Activated CD8-positive, alpha-beta T cell treated with anti-CD3 and anti-CD28 coated beads for 36 hours (primary cell): ENCODE data around the gene FAM210A. TPM values are rescaled to one million over a fixed set of nuclear protein-coding genes. Genes with fewer than 3 reads are reported as not detected.

ENCODE experiments used
- ATAC-seq: fragments of 200-7000 bp; cut with Tn5 transposase; one replicate; pipeline ENCODE4 v1.10.0; 2021; ENCODE audit warnings: mild to moderate bottlenecking, moderate library complexity
- CTCF ChIA-PET: fragments of 350-600 bp; sonication (Branson Sonifier 250); formaldehyde crosslinking; loops from one replicate; lab custom pipeline; 2021; ENCODE audit warnings: antibody characterized with exemption; lab: Charles Lee
- POLR2A ChIA-PET: fragments of 350-600 bp; sonication (Branson Sonifier 250); formaldehyde crosslinking; loops from one replicate; lab custom pipeline; 2021; ENCODE audit warnings: antibody characterized with exemption; lab: Charles Lee
- DNase-seq: peaks from one replicate; pipeline ENCODE4 v3.0.0-alpha.2; 2020
- H3K27ac Mint-ChIP-seq: one replicate; pipeline ENCODE4 v1.8.0; 2021; ENCODE audit warnings: mild to moderate bottlenecking, mixed read lengths
- H3K27me3 Mint-ChIP-seq: one replicate; pipeline ENCODE4 v1.8.0; 2021; ENCODE audit warnings: mixed read lengths
- H3K36me3 Mint-ChIP-seq: one replicate; pipeline ENCODE4 v1.8.0; 2021; ENCODE audit warnings: low read depth, mixed read lengths
- H3K4me1 Mint-ChIP-seq: one replicate; pipeline ENCODE4 v1.8.0; 2021; ENCODE audit warnings: low read depth, mixed read lengths
- H3K4me3 Mint-ChIP-seq: one replicate; pipeline ENCODE4 v1.8.0; 2021; ENCODE audit warnings: mild to moderate bottlenecking, moderate library complexity, mixed read lengths
- H3K9me3 Mint-ChIP-seq: one replicate; pipeline ENCODE4 v1.8.0; 2021; ENCODE audit warnings: mixed read lengths
- CTCF ChIP-seq: fragments of 200-600 bp; IDR thresholded peaks from one replicate; pipeline ENCODE4 v1.8.0; 2022; ENCODE audit warnings: antibody characterized with exemption, mild to moderate bottlenecking
- intact Hi-C: fragments of 100-400 bp; cut with micrococcal nuclease; formaldehyde crosslinking; loops from one replicate; pipeline ENCODE4 v1.10.0; 2022
- total RNA-seq, 2 experiments: library from RNA; stranded (reverse); gene quantifications; one replicate each; pipeline ENCODE4 v1.2.3, GENCODE V29; 2021

Gene FAM210A
- total RNA-seq, 2 experiments from 2014 or later: 57.7 to 64.2 TPM

DNA sequence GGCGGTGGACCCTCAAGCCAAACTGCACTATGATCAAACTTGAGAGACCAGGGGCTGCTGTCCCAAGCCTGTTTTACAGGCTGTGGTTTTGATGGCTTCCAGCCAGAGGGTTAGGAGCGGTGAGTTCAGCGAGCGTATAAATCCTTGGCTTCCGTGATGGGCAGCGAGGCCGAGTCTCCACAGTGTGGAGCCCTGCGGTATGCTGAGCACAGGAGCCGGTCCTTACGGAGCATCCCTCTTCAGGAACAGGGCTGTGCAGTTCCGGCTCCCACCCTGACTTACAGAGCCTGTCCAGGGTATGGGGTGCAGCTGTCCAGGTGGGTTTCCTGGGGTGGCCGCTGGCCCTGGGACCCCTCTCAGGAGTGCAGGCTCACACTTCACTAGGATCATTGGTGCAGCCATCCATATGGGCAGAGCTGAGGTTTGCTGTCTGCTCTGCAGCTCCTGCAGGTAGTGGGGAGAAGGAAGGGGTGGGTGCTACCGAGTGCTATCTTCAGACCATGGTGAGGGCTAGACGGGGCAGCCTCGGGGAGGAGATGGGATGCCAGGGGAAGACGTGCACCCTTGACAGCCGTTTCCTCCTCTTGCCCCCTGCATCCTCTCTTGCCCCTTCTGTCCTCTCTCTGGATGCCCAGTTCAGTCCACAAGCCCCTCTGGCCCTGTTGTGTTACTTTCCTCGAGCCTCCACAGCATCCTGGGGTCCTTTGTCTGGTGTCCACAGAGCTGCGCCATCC is 104.3 kb downstream of the FAM210A start:
- ChIA-PET CTCF (interaction anchor here (0.6 to 2.2 kb wide), 3 partner anchors 11 to 406 kb away, joined by 3 to 6 read pairs (median 3); no protein-coding TSS in a partner anchor), POLR2A (interaction anchor here (1.1 kb wide), 1 partner anchor 10 kb away, joined by 4 read pairs; no protein-coding TSS in a partner anchor)
- Mint-ChIP-seq H3K4me3 (no peak overlapping the region), H3K27me3 (no peaks in the 10 kb centered on the region), H3K36me3 (peaks cover 7% of the 10 kb centered on the region), H3K9me3 (no peaks in the 10 kb centered on the region), H3K27ac (no peak overlapping the region), H3K4me1 (peaks cover 30% of the 10 kb centered on the region)
- intact Hi-C loops: no loop called here
- ATAC-seq (no peak), DNase-seq (no peak)
- TF ChIP-seq CTCF: no peak

DNA sequence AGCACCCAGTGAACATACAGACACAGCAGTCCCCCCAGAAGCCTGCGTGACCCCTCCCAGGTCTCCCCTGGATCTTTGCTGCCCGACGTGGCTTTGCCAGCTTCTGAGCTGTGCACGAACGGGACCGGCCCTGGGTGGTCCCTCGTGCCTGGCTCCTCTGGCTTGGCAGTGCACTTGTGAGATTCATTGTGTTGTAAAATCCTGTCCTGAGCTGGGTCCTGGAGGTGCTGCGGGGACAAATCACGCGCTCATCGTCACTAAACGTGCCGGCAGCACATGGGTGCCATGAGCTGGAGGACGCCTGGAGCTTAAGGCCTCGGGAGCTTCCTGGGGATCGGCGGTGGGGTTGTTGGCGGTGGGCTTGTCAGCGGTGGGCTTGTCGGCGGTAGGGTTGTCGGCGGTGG is 104.9 kb downstream of the FAM210A start:
- POLR2A ChIA-PET: interaction anchor here (1.1 kb wide), 1 partner anchor 9 kb away, joined by 4 read pairs; no protein-coding TSS in a partner anchor
- Mint-ChIP-seq H3K4me3 (no peak overlapping the region), H3K27ac (no peak overlapping the region), H3K9me3 (no peaks in the 10 kb centered on the region), H3K27me3 (no peaks in the 10 kb centered on the region), H3K36me3 (peaks cover 8% of the 10 kb centered on the region), H3K4me1 (peaks cover 36% of the 10 kb centered on the region)
- DNase-seq: no peak
- CTCF ChIA-PET: interaction anchor here (1.4 kb wide), 1 partner anchor 8 kb away, joined by 5 read pairs; no protein-coding TSS in a partner anchor
- TF ChIP-seq CTCF: no peak
- intact Hi-C loops: no loop called here
- no peak for ATAC-seq

GRCh38 chr18:13620818-13621445 is 105.4 kb downstream of the FAM210A start:
- CTCF ChIA-PET: interaction anchor here (1.4 kb wide), 1 partner anchor 9 kb away, joined by 5 read pairs; no protein-coding TSS in a partner anchor
- DNase-seq: no peak
- TF ChIP-seq CTCF: no peak
- no peak overlapping the region for H3K4me3 Mint-ChIP-seq
- ATAC-seq: no peak
- H3K27ac Mint-ChIP-seq: no peak overlapping the region
- H3K9me3 Mint-ChIP-seq: no peaks in the 10 kb centered on the region
- peaks cover 39% of the 10 kb centered on the region for H3K4me1 Mint-ChIP-seq
- H3K36me3 Mint-ChIP-seq: peaks cover 10% of the 10 kb centered on the region
- intact Hi-C loops: no loop called here
- H3K27me3 Mint-ChIP-seq: no peaks in the 10 kb centered on the region
- POLR2A ChIA-PET: interaction anchor here (1.1 kb wide), 1 partner anchor 9 kb away, joined by 4 read pairs; no protein-coding TSS in a partner anchor

DNA sequence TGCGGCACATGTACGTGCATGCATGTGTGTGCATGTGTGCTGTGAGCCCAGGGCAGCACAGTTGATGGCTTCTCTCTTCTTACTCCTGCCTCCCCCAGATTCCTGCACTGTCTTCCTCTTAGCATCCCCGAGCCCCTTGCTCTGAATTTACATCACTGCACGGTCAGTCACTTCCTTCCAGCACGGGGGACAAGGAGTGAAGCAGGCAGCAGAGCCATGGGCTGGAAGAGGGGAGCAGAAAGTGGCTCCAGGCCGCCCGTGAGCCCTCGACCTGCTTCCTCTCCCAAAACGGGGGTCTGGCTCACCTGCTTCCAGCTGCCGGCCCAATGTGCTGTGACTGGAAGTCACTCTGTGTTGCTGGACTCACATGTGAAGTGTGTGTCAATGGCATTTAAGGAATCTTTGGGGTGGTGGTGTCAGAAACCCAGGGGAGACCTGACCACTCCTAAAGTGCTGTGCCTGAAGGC is 106.1 kb downstream of the FAM210A start:
- ATAC-seq (no peak), DNase-seq (no peak)
- peaks cover 41% of the 10 kb centered on the region for H3K4me1 Mint-ChIP-seq
- ChIA-PET POLR2A (no interaction called here), CTCF (interaction anchor here (1.4 kb wide), 1 partner anchor 9 kb away, joined by 5 read pairs; no protein-coding TSS in a partner anchor)
- TF ChIP-seq CTCF: no peak
- H3K4me3 Mint-ChIP-seq: no peak overlapping the region
- H3K27ac Mint-ChIP-seq: no peak overlapping the region
- H3K36me3 Mint-ChIP-seq: peaks cover 10% of the 10 kb centered on the region
- H3K27me3 Mint-ChIP-seq: no peaks in the 10 kb centered on the region
- intact Hi-C loops: no loop called here
- no peaks in the 10 kb centered on the region for H3K9me3 Mint-ChIP-seq
